OCI-LY7 (cell line): ENCODE measurements around the gene SPATS2L. TPM values are rescaled to one million over a fixed set of nuclear protein-coding genes. Genes with fewer than 3 reads are reported as not detected.
A peak's percentile ranks its signal among the peaks of the same experiment; 100 is the strongest.

Source experiments
- BruUV-seq: library from RNA; stranded (reverse); fragments of 400-500 nt; replicated peaks from 2 replicates; lab custom pipeline; 2021; lab: Mats Ljungman, UMichigan
- CTCF ChIA-PET: fragments of 300-600 bp; sonication (Branson Sonifier 250); formaldehyde crosslinking; loops from one replicate; lab custom pipeline; 2022; ENCODE audit warnings: antibody characterized with exemption; ENCODE audit not compliant: unreplicated experiment; lab: Charles Lee
- POLR2A ChIA-PET: fragments of 300-600 bp; sonication (Branson Sonifier 250); formaldehyde crosslinking; loops from one replicate; lab custom pipeline; 2022; ENCODE audit warnings: antibody characterized with exemption; lab: Charles Lee
- DNase-seq: peaks from one replicate; pipeline ENCODE4 v3.0.0-alpha.2; 2015; ENCODE audit warnings: low spot score
- H2AFZ ChIP-seq: fragments of 200-600 bp; sonication (generic), shearing (Covaris generic); 2 replicates; pipeline ENCODE4 v1.6.1; 2014; ENCODE audit warnings: mild to moderate bottlenecking, antibody characterized with exemption, low read length, moderate library complexity
- H3K27ac ChIP-seq: fragments of 200-600 bp; sonication (generic); 2 replicates; pipeline ENCODE4 v1.5.1; 2014; ENCODE audit warnings: mixed run types, low read depth, mild to moderate bottlenecking, moderate library complexity, low read length, inconsistent platforms; ENCODE audit not compliant: poor library complexity, severe bottlenecking
- H3K36me3 ChIP-seq: fragments of 200-600 bp; sonication (generic); 2 replicates; pipeline ENCODE4 v1.6.1; 2014; ENCODE audit warnings: mild to moderate bottlenecking, antibody characterized with exemption, low read length, moderate library complexity, mixed read lengths; ENCODE audit not compliant: insufficient read depth
- H3K4me1 ChIP-seq: fragments of 200-600 bp; sonication (generic); 2 replicates; pipeline ENCODE4 v1.5.1; 2014; ENCODE audit warnings: mild to moderate bottlenecking, low read length; ENCODE audit not compliant: insufficient read depth, poor library complexity, severe bottlenecking
- H3K4me2 ChIP-seq: fragments of 200-600 bp; sonication (generic); 2 replicates; pipeline ENCODE4 v1.6.1; 2014; ENCODE audit warnings: mild to moderate bottlenecking, low read length
- H3K4me3 ChIP-seq: fragments of 200-600 bp; sonication (generic); 2 replicates; pipeline ENCODE4 v1.5.1; 2014; ENCODE audit warnings: mild to moderate bottlenecking, low read depth, low read length; ENCODE audit not compliant: poor library complexity, severe bottlenecking
- H3K79me2 ChIP-seq: fragments of 200-600 bp; sonication (generic); 2 replicates; pipeline ENCODE4 v1.6.1; 2016; ENCODE audit warnings: low read depth, mild to moderate bottlenecking, low read length, moderate library complexity, mixed read lengths; ENCODE audit not compliant: insufficient read depth
- H3K9me2 ChIP-seq: fragments of 200-600 bp; sonication (generic); 2 replicates; pipeline ENCODE4 v1.6.1; 2016; ENCODE audit warnings: mild to moderate bottlenecking, low read length, mixed read lengths; ENCODE audit not compliant: insufficient read depth
- H3K9me3 ChIP-seq: fragments of 200-600 bp; sonication (generic); 2 replicates; pipeline ENCODE4 v1.6.1; 2014; ENCODE audit warnings: mild to moderate bottlenecking, mixed run types, low read length, mixed read lengths
- H4K20me1 ChIP-seq: fragments of 200-600 bp; sonication (generic); 2 replicates; pipeline ENCODE4 v1.6.1; 2014; ENCODE audit warnings: mild to moderate bottlenecking, antibody characterized with exemption, low read length, moderate library complexity, mixed read lengths; ENCODE audit not compliant: insufficient read depth
- CTCF ChIP-seq: fragments of 200-600 bp; sonication (generic); conservative IDR thresholded peaks from 2 replicates; pipeline ENCODE4 v1.5.1; 2014; ENCODE audit warnings: mild to moderate bottlenecking, antibody characterized with exemption, low read length, moderate library complexity, mixed read lengths
- EZH2phosphoT487 ChIP-seq: fragments of 200-600 bp; sonication (generic); IDR thresholded peaks from 2 replicates; pipeline ENCODE4 v1.6.1; 2018; ENCODE audit warnings: low read depth, borderline replicate concordance, mild to moderate bottlenecking, mixed run types, antibody characterized with exemption, low read length, moderate library complexity, mixed read lengths
- intact Hi-C: fragments of 100-400 bp; cut with micrococcal nuclease; formaldehyde crosslinking; loops from one replicate; pipeline ENCODE4 v1.10.0; 2022; ENCODE audit not compliant: unreplicated experiment
- total RNA-seq, 2 experiments: library from RNA; depleted of rRNA in 1 of 2; stranded (reverse); fragments of >200 nt in 1 of 2; shearing (Covaris generic) in 1 of 2; gene quantifications; 2 replicates each; pipeline ENCODE4 v1.2.3, GENCODE V29; 2014 to 2022

The SPATS2L gene
- total RNA-seq, 2 experiments from 2014 or later = 3.1 to 5.2 TPM

- no peak for DNase-seq
- CTCF ChIA-PET = no interaction called here
- no peak overlapping the region for H3K4me2 ChIP-seq
- TF ChIP-seq EZH2phosphoT487 = no peak
- no peak for TF ChIP-seq CTCF
- no peak overlapping the region for H3K27ac ChIP-seq
- H3K4me1 ChIP-seq = peaks cover 11% of the 10 kb centered on the region
- no peaks in the 10 kb centered on the region for H3K9me2 ChIP-seq
- intact Hi-C loops = no loop called here
- no peak overlapping the region for H3K4me3 ChIP-seq
- POLR2A ChIA-PET = no interaction called here
- no TSS peak for BruUV-seq
- H3K36me3 ChIP-seq = no peaks in the 10 kb centered on the region
- H3K9me3 ChIP-seq = no peaks in the 10 kb centered on the region
- H2AFZ ChIP-seq = no peak overlapping the region
- H3K79me2 ChIP-seq = no peaks in the 10 kb centered on the region
- H4K20me1 ChIP-seq = no peaks in the 10 kb centered on the region
These were observed 22.9 kb downstream of the SPATS2L start for GRCh38 chr2:200329384-200329783.

DNA sequence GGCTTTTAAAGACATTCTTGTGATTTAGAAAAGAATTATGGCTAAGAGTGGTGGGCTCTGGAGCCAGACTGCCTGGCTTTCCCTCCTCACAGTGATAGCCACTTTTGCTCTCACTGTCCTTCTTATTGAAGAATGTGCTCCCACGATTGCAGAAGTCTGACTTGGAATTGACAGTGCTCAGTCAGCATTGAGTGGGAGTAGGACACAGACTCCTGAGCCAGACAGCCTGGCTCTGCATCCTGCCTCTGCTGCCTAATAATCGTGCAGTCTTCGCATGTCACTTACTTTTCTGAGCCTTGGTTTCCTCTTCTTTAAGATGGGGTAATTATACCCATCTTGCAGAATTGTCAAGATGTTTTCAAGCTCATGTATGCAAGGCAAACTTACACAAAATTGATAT is 23.3 kb downstream of the SPATS2L start:
- ChIA-PET POLR2A (no interaction called here), CTCF (no interaction called here)
- DNase-seq = no peak
- H4K20me1 ChIP-seq = no peaks in the 10 kb centered on the region
- H3K9me3 ChIP-seq = no peaks in the 10 kb centered on the region
- H3K79me2 ChIP-seq = no peaks in the 10 kb centered on the region
- H3K9me2 ChIP-seq = no peaks in the 10 kb centered on the region
- BruUV-seq = no TSS peak
- H3K27ac ChIP-seq = no peak overlapping the region
- H3K4me3 ChIP-seq = no peak overlapping the region
- H3K4me1 ChIP-seq = peaks cover 11% of the 10 kb centered on the region
- no peaks in the 10 kb centered on the region for H3K36me3 ChIP-seq
- TF ChIP-seq CTCF (no peak), EZH2phosphoT487 (no peak)
- H3K4me2 ChIP-seq = no peak overlapping the region
- no peak overlapping the region for H2AFZ ChIP-seq
- intact Hi-C loops = no loop called here

DNA sequence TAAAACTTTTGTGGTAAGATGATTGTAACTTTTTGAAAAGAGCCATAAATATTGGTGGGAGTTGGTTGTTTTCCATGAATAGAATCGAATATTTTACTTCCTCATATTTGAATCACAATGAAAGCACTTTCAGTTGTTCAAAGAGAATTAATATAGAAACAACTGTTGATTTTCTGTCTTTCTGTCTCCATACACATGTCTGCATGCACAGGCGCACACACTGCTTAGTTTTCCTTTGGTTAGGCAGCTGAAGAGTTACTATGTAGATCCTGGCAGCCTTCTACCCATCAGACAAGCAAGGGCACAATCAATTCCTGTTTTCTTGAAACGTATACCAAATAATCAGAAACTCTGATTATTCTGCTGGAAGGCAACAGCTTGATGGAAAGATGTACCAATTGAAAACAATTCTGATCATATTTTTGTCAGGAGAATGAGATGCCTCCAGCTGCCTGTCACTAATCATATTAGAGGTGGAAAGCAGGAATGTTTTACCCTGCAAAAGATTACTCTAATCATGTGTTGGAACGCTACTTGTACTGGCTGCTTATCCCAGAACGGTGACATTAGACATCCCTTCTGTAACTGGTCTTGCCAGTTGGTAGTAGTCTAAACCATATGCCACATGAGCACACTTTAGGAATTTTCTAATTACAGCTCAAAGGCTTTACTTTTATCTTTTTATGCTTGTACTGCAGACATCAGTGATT is 24.0 kb downstream of the SPATS2L start:
- ChIA-PET CTCF (no interaction called here), POLR2A (no interaction called here)
- H3K9me2 ChIP-seq = no peaks in the 10 kb centered on the region
- no TSS peak for BruUV-seq
- H4K20me1 ChIP-seq = no peaks in the 10 kb centered on the region
- DNase-seq = no peak
- no peak overlapping the region for H2AFZ ChIP-seq
- intact Hi-C loops = no loop called here
- H3K4me3 ChIP-seq = no peak overlapping the region
- H3K4me1 ChIP-seq = peaks cover 11% of the 10 kb centered on the region
- no peak overlapping the region for H3K27ac ChIP-seq
- H3K4me2 ChIP-seq = peak overlapping the region; percentile 31; the same call in 1 of the 2 replicates
- no peak for TF ChIP-seq EZH2phosphoT487
- no peak for TF ChIP-seq CTCF
- no peaks in the 10 kb centered on the region for H3K9me3 ChIP-seq
- no peaks in the 10 kb centered on the region for H3K79me2 ChIP-seq
- H3K36me3 ChIP-seq = no peaks in the 10 kb centered on the region
